ENCODE measurements around the gene STXBP6. TPM values are rescaled to one million over a fixed set of nuclear protein-coding genes. Genes with fewer than 3 reads are reported as not detected.

STXBP6 gene
- total and polyA plus RNA-seq, 2 of the 13 experiments (the other 11 are each of a cell fraction or from before 2014, with no cell fraction given) = 35.3 to 42.8 TPM

DNA sequence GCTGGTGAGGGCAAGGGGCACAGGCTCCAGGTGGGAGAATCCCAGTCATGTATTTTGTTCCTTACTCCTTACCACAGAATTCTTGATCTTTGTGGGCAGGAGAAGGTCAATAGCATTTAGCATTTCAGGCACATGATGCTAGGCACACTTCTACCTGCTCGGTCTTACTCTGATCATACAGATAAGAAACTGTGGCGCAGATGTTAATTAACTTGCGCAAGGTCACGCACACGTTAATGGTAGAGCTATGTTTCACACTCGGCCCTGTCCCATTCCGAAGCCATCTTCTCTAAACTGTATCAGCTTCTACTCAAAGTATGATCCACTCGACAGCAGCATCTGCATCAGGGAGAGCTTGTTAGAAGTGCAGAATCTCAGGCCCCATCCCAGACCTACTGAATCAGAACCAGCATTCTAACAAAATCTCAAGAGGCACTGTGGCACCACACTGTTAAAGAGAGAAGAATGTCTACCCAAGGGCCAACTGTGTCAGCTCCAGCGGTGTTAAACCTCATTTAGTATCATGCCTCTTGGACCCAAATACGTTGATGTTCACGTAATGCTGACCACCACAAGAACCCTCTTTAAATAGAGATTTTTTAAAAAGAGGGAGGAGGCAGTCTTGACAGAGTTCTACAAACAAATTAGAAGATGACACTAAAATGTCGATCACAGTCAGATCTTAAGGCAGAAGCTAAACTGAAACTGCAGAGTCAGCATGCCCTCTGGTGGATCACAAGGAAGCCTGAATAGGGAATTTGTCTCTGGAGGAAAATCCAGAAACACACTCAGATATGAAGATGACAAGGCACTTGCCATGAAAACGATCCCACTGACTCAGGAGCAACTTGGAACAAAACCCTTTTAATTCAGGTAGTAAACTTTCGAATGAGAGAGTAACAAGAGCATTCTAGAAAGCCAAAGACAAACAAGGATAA, 7.3 kb downstream of the STXBP6 start (continued):
- TF ChIP-seq, protein P1, sequence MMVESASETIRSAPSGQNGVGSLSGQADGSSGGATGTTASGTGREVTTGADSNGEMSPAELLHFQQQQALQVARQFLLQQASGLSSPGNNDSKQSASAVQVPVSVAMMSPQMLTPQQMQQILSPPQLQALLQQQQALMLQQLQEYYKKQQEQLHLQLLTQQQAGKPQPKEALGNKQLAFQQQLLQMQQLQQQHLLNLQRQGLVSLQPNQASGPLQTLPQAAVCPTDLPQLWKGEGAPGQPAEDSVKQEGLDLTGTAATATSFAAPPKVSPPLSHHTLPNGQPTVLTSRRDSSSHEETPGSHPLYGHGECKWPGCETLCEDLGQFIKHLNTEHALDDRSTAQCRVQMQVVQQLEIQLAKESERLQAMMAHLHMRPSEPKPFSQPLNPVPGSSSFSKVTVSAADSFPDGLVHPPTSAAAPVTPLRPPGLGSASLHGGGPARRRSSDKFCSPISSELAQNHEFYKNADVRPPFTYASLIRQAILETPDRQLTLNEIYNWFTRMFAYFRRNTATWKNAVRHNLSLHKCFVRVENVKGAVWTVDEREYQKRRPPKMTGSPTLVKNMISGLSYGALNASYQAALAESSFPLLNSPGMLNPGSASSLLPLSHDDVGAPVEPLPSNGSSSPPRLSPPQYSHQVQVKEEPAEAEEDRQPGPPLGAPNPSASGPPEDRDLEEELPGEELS (CRISPR knock-in tag; IDR thresholded peaks at IDR 0.05) = no peak
- TF ChIP-seq SKI (IDR thresholded peaks at IDR 0.05; ENCODE audit: partially characterized antibody) = no peak
- no peak for TF ChIP-seq XBP1 (CRISPR knock-in tag; IDR thresholded peaks at IDR 0.05)
- no peak for TF ChIP-seq SRSF4 (IDR thresholded peaks at IDR 0.05; ENCODE audit: low read depth, low read length, poor library complexity, severe bottlenecking)
- TF ChIP-seq GABPB1 (CRISPR knock-in tag; IDR thresholded peaks at IDR 0.05) = no peak
- TF ChIP-seq RCOR2 (CRISPR knock-in tag; IDR thresholded peaks at IDR 0.05) = no peak
- no peak for TF ChIP-seq ZNF549 (CRISPR knock-in tag; IDR thresholded peaks at IDR 0.05)
- TF ChIP-seq, protein P2, sequence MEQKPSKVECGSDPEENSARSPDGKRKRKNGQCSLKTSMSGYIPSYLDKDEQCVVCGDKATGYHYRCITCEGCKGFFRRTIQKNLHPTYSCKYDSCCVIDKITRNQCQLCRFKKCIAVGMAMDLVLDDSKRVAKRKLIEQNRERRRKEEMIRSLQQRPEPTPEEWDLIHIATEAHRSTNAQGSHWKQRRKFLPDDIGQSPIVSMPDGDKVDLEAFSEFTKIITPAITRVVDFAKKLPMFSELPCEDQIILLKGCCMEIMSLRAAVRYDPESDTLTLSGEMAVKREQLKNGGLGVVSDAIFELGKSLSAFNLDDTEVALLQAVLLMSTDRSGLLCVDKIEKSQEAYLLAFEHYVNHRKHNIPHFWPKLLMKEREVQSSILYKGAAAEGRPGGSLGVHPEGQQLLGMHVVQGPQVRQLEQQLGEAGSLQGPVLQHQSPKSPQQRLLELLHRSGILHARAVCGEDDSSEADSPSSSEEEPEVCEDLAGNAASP (CRISPR knock-in tag; IDR thresholded peaks at IDR 0.05; ENCODE audit: borderline replicate concordance) = peak; percentile 23; the same call in 1 of the 2 replicates
- TF ChIP-seq, protein P3, sequence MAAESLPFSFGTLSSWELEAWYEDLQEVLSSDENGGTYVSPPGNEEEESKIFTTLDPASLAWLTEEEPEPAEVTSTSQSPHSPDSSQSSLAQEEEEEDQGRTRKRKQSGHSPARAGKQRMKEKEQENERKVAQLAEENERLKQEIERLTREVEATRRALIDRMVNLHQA (CRISPR knock-in tag; IDR thresholded peaks at IDR 0.05) = no peak
- TF ChIP-seq CHD2 (IDR thresholded peaks at IDR 0.05; ENCODE audit: low read depth, low read length) = no peak
- TF ChIP-seq HHEX (CRISPR knock-in tag; IDR thresholded peaks at IDR 0.05) = no peak
- TF ChIP-seq, protein P4, sequence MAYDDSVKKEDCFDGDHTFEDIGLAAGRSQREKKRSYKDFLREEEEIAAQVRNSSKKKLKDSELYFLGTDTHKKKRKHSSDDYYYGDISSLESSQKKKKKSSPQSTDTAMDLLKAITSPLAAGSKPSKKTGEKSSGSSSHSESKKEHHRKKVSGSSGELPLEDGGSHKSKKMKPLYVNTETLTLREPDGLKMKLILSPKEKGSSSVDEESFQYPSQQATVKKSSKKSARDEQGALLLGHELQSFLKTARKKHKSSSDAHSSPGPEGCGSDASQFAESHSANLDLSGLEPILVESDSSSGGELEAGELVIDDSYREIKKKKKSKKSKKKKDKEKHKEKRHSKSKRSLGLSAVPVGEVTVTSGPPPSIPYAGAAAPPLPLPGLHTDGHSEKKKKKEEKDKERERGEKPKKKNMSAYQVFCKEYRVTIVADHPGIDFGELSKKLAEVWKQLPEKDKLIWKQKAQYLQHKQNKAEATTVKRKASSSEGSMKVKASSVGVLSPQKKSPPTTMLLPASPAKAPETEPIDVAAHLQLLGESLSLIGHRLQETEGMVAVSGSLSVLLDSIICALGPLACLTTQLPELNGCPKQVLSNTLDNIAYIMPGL (CRISPR knock-in tag; IDR thresholded peaks at IDR 0.05; ENCODE audit: borderline replicate concordance in 1 of 2, low read depth in 1 of 2) = peak in 1 of 2 experiments; percentile 44; a peak in 1 of 4 replicates
- TF ChIP-seq ZNF761 (CRISPR knock-in tag; conservative IDR thresholded peaks at IDR 0.05) = no peak
- no peak for TF ChIP-seq YY1 (IDR thresholded peaks at IDR 0.05; ENCODE audit: insufficient read depth, insufficient replicate concordance, low read depth, low read length)
- no peak for TF ChIP-seq ZNF33A (CRISPR knock-in tag; IDR thresholded peaks at IDR 0.05; ENCODE audit: borderline replicate concordance)
- peak; percentile 63; the same call in 1 of the 2 replicates for TF ChIP-seq IRF2 (CRISPR knock-in tag; IDR thresholded peaks at IDR 0.05)
- no peak for TF ChIP-seq ZNF724P (CRISPR knock-in tag; IDR thresholded peaks at IDR 0.05; ENCODE audit: borderline replicate concordance)
- no peak for TF ChIP-seq ZFP82 (CRISPR knock-in tag; IDR thresholded peaks at IDR 0.05; ENCODE audit: borderline replicate concordance)
- TF ChIP-seq MBNL3 (CRISPR knock-in tag; conservative IDR thresholded peaks at IDR 0.05) = no peak
- no peak for TF ChIP-seq ZFAT (CRISPR knock-in tag; conservative IDR thresholded peaks at IDR 0.05)
- no peak for TF ChIP-seq ELF3 (CRISPR knock-in tag; IDR thresholded peaks at IDR 0.05)
- TF ChIP-seq, protein P5, sequence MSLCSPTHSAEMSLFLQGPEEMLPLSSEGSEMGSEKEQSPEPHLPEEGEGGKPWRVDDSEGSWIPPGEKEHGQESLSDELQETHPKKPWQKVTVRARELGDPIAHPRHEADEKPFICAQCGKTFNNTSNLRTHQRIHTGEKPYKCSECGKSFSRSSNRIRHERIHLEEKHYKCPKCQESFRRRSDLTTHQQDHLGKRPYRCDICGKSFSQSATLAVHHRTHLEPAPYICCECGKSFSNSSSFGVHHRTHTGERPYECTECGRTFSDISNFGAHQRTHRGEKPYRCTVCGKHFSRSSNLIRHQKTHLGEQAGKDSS (CRISPR knock-in tag; IDR thresholded peaks at IDR 0.05; ENCODE audit: borderline replicate concordance, low read depth) = no peak
- TF ChIP-seq EEA1 (CRISPR knock-in tag; IDR thresholded peaks at IDR 0.05; ENCODE audit: borderline replicate concordance) = no peak

All from HepG2 (cell line).